ENCODE measurements around the gene ZNF440. TPM values are rescaled to one million over a fixed set of nuclear protein-coding genes. Genes with fewer than 3 reads are reported as not detected.
"Not testable (repeated sequence)": the region's sequence is repeated elsewhere in the genome, so short reads cannot be mapped to it uniquely, and the experiment has no call there.

Gene ZNF440
- total RNA-seq, 1 donor from 2014 or later: 9.8 TPM

DNA sequence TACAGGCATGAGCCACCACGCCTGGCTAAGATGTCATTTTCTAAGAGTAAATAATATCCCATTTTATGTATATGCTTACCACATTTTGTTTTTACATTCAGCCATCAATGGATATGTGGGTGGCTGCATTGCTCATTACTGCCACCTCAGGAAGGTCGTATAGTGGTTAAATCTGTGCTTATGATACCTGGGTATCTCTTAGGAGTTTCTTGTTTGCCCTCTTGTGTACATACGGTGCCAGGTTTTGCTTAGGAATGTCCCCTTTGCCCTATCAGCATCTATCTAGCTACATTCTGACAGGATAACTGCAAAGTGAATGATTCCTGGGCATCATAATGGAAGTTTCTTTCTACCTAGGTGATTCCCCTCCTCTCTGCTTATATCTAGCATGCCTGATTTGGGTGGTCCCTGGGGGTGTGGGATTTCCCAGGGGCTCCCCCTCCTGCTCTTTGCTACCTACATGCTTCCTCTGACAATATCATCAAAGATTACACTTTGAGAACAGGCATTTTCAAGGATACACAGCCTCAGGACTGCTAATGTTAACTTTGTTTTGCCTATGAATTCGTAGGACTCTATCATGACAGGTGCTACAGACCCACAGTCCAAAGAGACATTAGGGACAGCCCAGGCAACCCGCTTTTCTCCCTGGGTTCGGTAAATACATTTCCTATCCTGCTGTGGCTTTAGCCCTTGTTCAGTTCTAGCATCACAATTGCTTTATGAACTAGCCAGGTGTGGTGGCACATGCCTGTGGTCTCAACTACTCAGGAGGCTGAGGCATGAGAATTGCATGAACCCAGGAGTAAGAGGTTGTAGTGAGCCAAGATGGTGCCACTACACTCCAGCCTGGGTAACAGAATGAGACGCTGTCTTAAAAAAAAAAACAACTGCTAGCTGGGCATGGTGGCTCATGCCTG lies 15.1 kb downstream of the ZNF440 start:
- not testable (repeated sequence) for DNase-seq

DNA sequence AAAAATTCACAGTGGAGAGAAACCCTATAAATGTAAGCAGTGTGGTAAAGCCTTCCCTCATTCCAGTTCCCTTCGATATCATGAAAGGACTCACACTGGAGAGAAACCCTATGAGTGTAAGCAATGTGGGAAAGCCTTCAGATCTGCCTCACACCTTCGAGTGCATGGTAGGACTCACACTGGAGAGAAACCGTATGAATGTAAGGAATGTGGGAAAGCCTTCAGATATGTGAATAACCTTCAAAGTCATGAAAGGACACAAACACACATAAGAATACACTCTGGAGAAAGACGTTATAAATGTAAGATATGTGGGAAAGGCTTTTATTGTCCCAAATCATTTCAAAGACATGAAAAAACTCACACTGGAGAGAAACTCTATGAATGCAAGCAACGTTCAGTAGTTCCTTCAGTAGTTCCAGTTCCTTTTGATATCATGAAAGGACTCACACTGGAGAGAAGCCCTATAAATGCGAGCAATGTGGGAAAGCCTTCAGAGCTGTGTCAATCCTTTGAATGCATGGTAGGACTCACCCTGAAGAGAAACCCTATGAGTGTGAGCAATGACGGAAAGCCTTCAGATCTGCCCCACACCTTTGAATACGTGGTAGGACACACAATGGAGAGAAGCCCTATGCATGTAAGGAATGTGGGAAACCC lies 18.3 kb downstream of the ZNF440 start:
- DNase-seq: no peak

DNA sequence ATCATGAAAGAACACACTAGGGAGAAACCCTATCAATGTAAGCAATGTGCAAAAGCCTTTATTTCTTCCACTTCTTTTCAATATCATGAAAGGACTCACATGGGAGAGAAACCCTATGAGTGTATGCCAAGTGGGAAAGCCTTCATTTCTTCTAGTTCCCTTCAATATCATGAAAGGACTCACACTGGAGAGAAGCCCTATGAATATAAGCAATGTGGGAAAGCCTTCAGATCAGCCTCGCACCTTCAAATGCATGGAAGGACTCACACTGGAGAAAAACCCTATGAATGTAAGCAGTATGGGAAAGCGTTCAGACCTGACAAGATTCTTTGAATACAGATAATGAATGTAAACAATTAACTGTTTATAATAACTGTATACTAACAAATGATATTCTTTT lies 19.5 kb downstream of the ZNF440 start:
- DNase-seq: no peak

DNA sequence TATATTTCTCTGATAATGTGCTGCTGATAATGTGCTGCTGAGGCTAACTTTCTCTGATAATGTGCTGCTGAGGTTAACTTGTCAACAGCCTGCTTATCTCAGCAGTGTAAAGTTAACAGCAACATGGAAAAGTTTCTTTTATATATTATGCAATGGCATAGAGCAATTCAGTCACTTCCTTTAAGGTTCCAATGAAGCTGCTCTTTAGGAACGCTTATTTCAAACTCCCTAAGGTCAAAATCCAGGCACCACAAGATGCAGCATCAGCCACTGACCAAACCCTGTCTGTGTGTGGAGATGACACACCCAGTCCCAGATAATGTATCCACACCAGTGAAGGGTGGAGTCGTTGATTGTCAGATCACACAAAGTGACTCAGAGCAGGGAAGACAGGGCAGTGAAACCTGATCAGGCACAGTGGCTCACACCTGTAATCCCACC lies 21.6 kb downstream of the ZNF440 start:
- not testable (repeated sequence) for DNase-seq

DNA sequence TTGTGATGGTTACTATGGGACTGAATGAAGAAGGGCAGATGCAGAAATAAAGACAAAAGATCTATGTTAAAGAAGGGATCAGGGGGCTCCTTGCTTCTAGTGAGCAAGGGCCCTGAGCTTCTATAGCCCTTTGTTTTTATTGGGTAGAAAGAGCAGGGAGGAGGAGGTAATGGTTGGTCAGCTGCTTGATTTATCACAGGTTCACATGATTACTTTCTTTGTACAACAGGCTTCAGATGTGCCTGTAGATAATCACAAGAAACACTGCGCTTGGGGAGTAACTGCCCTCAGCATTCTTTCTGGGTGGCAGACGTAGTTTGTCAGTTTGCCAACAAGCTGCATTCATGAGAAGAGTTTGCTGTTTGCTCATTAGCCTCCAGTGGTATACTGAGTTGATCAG lies 29.6 kb downstream of the ZNF440 start:
- DNase-seq: no peak

DNA sequence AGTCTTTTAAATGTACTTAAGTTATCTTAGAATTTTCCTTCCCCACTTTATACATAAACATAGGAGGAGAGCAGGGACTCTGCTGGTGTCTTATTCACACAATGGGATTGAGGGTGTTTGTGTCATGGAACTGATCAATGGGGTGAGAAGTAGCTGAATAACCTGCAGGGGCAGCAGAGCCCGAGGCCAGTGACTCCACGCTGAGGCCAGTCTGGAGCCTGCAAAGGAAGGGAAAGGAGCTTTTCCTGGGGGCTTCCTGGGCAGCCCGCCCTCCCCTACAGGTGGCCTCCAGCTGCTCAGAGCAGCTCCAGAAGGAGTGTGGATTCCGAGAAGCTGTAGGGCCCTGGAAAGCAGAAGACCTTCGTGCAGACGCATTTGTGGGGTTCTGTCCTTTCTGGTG lies 33.5 kb downstream of the ZNF440 start:
- not testable (repeated sequence) for DNase-seq

DNA sequence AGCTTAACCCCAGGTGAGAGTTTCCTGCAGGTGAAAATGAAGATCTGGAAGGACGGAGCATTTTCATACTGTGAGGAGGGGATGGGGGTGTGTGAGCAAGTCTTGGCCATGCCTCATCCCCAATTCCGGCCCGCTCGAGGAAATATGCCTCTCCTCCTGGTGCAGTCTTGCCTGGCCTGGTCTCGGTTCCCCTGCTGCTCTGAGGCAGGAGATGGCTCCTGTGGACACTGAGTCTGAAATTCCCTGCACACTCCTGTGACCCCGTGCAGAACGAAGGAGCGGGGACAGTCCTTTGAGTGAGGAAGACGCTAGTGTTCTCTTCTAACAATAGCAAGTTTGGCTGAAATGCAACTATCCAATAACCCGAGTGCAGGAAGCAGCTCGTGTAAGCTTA lies 34.1 kb downstream of the ZNF440 start:
- no peak for DNase-seq

DNA sequence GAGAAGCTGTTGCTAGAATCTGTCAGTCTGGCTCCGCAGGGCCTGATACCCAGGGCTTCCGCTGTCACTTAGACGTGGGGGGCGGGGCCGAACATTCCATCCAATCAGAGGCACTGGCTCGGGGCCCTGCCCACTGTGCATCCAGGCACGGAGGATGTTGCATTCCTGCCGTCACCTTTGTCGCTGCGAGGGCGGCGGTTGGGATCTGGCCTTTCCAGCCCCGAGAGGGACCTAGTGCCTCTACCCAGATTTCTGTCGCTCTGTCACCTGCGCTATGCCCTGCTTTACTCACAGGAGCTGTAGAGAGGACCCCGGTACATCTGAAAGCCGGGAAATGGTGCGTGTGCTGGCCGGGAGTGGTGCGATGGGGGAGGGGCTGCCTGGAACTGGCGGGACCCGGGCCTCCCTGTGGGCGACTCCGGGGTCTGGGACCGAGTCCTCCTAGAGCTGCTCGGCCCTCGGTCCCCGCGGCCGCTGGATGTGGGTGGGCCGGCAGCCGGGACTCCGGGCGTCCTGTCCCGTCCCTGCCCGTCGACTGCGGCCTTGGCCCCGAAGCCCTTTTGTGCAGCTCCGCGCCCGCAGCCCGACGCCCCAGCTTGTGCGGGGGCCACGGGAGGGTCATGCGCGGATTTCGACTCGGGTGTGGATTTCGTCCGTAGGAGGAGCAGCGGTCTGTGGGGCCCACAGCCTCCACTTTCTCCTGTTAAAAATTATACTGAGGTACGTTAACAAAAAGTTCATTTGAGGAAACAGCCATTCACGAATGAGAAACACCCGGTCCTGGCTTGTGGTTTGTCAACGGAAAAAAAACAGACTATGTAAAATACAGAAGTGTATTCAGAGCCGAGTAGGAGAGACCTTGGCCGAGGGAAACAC lies 34.8 kb downstream of the ZNF440 start, which contains the start of gene ZNF439:
TSS of gene ZNF439 (plus strand) at position 133 of the 876 bp plus-strand sequence. CDS start at position 275, 142 bp downstream.
- DNase-seq: peak; percentile 92

DNA sequence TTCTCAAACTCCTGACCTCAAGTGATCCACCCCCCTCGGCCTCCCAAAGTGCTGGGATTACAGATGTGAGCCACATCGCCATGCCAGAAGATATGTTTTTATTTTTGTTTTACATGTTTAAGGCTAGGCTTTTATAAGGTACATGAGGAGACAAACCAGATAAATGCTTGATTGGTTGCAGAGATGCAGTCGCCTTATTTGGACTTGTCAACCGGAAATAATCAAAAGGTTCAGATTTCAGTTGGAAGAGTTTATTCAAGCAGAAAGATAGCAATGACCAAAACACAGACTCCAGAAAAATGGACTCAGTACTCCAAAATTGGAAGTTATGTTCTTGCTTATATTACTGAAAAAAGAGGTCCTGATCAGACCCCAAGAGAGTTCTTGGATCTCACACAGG lies 36.2 kb downstream of the ZNF440 start:
- DNase-seq: not testable (repeated sequence)

DNA sequence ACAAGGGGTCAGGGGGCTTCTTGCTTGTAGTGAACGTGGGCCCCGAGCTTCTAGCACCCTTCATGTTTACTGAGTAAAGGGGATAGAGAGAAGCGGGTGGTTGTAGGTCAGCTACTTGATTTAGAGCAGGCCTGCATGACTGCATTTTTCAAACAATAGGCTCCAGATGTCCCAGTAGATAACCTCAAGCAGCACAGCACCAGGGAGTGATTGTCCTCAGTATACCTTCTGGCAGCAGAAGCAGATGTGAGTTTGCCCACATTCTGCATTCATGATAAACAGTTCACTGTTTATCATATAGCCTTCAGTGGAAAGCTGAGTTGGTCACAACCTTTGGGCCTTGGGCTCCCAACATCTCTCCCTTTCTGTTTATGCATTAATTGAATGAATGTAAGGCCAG lies 39.3 kb downstream of the ZNF440 start:
- DNase-seq: no peak

DNA sequence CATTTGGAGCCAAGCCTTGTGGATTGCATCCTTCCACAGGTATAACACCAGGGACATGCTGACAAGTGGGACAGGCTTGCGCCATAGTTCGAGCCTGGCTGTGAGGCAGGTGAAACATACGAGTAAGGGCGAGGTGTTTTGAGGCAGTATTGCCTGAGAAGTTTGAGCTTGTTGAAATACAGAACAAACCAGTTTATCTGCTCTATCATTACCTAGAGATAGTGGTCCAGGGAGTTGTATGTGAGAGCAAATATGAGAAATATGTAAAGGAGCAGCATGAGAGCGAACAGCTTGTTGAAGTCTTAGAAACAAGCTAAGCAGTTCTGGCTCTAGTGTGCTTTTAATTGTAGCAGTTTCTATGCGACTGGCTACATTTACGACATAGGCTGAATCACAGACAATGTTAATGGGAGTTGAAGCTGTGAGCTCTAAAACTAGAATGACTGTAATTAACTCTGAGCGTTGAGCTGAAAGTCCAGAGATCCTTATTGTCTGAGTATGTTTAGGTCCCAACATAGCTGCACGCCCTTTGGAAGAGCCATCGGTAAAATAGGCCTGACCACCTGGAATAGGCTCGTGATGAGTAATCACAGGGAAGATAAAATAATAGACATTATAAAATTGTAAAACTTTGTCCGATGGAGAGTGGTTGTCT lies 42.6 kb downstream of the ZNF440 start:
- no peak for DNase-seq

DNA sequence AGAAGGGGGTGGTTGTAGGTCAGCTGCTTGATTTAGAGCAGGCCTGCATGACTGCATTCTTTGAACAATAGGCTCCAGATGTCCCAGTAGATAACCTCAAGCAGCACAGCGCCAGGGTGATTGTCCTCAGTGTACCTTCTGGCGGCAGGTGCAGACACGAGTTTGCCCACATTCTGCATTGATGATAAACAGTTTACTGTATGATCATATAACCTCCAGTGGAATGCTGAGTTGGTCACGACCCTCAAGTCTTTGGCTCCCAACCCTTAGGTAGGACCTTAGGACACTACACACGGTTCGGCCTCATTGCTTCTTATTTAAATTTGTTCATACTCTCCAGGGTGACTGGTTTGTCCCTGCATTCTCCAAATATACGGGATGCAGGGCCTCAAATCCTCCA lies 46.6 kb downstream of the ZNF440 start:
- DNase-seq: no peak

DNA sequence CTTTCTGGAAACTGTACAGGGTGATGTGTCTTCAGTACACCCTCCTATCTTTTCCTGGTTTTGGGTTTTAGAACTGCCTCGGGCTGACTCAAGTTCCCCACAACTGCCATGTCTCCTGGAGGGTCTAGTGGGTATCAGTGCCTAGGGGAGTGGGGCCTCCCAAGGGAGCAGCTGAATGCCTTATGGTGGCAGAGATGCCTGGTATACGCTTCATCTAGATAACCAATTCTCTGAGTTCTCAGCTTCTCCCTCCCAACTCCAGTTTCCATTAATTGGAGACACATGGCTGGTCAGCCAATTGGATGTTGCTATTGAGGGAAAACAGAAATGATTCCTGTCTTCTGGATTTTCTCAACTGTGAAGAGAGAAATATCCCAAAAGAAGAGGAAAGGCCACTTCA lies 47.2 kb downstream of the ZNF440 start:
- no peak for DNase-seq

DNA sequence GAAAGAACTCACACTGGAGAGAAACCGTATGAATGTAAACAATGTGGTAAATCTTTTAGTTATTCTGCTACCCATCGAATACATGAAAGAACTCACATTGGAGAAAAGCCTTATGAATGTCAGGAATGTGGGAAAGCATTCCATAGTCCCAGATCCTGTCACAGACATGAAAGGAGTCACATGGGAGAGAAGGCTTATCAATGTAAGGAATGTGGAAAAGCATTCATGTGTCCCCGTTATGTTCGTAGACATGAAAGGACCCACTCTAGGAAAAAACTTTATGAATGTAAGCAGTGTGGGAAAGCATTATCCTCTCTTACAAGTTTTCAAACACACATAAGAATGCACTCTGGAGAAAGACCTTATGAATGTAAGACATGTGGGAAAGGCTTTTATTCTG lies 53.7 kb downstream of the ZNF440 start:
- not testable (repeated sequence) for DNase-seq

DNA sequence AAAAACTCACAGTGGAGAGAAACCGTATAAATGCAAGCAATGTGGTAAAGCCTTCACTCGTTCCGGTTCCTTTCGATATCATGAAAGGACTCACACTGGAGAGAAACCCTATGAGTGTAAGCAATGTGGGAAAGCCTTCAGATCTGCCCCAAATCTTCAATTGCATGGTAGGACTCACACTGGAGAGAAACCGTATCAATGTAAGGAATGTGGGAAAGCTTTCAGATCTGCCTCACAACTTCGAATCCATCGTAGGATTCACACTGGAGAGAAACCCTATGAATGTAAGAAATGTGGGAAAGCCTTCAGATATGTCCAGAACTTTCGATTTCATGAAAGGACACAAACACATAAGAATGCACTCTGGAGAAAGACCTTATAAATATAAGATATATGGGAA lies 54.1 kb downstream of the ZNF440 start:
- no peak for DNase-seq

DNA sequence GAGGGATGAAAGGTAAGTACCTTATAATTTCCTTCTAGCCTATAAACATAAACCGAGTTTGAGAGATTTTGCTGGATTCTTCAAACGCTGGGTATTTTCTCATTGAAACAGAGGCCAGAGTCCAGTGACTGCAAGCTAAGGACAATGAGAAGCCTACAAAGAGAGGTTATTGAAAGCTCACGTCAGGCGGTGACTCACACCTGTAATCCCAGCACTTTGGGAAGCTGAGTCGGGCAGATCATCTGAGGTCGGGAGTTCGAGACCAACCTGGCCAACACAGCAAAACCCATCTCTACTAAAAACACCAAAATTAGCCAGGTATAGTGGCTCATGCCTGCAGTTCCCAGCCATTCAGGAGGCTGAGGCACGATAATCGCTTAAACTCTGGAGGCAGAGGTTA lies 58.6 kb downstream of the ZNF440 start:
- DNase-seq: no peak

DNA sequence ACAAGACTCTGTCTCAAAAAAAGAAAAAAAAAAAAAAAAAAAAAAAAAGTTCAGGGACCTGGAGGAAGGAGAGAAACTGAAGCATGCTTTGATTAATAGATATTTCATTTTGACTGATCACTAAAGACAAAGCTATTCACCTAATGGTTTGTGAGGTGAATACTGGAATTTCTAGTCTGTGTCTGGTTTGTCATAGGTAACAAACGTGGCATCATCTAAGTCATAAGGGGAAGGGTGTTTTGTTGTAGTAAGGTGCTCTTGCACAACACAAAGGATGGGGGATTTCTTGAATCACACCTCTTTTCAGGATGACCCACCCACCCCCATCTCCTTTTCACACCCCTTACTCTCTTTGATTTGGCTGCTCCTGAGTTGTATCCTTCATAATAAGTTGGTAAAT lies 59.7 kb downstream of the ZNF440 start:
- DNase-seq: no peak

DNA sequence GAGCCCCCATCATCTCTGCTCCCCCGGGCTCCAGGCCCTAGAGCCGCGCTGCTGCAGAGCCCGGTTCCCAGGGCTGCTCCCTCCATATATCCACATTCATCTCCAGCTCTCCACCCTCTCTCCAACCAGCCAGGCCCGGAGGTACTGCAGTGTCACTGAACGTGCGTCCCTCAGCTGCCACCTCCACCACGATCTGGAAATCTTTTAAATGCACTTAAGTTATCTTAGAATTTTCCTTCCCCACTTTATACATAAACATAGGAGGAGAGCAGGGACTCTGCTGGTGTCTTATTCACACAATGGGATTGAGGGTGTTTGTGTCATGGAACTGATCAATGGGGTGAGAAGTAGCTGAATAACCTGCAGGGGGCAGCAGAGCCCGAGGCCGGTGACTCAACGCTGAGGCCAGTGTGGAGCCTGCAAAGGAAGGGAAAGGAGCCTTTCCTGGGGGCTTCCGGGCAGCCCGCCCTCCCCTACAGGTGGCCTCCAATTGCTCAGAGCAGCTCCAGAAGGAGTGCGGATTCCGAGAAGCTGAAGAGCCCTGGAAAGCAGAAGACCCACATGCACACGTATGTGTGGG lies 65.7 kb downstream of the ZNF440 start:
- not testable (repeated sequence) for DNase-seq

DNA sequence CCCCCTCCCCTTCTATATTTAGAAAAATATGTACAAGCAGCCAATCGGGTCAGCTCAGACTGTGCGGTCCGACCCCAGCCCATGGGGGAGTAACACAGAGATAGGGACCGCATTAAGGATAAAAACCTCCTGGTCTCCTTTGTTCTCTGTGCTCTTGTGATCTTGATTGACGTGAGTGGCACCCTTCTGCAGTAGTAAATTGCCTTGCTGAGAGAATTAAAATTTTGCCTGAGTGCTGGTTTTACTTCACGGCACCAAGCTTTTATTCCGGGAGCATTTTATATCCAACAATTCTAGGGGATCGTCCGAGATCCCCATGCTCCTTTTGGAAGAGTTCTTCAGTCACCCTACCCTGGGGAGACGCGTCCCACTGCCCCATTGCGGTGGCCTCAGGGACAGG lies 66.5 kb downstream of the ZNF440 start:
- DNase-seq: no peak

DNA sequence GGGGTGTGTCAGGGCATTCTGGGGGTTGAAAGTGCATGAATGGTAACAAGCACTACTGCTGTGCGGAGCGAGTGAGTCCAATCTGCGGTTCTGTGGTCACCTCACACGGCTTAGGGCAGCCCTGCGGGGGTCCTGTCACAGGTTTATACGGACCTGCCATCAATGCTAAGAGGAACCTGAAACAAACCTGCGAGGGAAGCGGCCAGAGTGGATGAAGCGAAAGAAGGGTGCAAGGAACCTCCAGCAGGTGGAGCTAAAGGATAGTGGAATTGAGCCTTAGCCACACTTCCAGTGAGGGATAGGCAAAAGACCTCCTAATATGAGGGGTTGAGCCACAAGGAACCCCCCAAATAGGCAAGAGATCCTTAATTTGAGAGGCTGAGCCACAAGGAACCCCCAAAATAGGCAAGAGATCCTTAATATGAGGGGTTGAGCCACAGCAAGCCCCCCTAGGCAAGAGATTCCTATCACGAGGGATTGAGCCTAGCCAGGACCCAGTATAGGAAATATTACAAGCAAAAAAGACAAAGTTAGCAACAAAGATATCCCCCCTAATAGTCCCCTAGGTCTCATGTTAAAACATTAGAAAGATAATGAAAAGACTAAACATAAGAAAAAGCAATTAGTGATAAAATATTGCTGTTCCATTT lies 67.2 kb downstream of the ZNF440 start:
- DNase-seq: peak; percentile 81

DNA sequence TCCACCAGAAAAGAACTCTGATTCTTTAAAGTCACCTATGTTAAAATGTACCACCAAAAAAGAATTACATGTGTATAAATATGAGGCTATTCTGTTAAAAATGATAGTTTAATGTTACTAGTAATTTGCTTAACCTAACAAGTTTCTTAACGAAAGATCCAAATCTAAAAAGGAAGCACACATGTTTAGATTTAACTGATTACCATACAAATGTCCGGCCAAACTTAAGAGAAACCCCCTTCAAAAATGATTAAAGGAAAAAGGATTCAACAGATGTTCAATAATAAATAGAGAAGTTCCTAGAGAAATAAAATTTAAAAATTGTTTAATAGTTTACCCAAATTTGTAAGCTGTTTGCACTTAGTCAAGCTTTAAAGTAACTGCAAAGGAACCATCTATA lies 68.5 kb downstream of the ZNF440 start:
- DNase-seq: no peak
